Measurements from ENCODE around the gene METTL9.

METTL9 gene

GRCh38 chr16:21694609-21695008, 95.2 kb downstream of the METTL9 start:
- TF ChIP-seq CTCF (IDR thresholded peaks at IDR 0.05; ENCODE audit: low read depth, low read length, missing control alignments) = no peak
- in situ Hi-C loops (cut with HindIII; ENCODE audit: low sequenced_read_pairs) = no loop called here

GRCh38 chr16:21697032-21697431, 97.7 kb downstream of the METTL9 start:
- no peak for TF ChIP-seq CTCF (IDR thresholded peaks at IDR 0.05; ENCODE audit: low read depth, low read length, missing control alignments)
- no peak overlapping the region for H3K4me3 ChIP-seq (ENCODE audit: low read depth, low read length)
- no peak for DNase-seq (ENCODE audit: low read depth)
- in situ Hi-C loops (cut with HindIII; ENCODE audit: low sequenced_read_pairs) = no loop called here

More at GRCh38 chr16:21694609-21695008, 95.2 kb downstream of the METTL9 start:
- DNase-seq (ENCODE audit: low read depth) = no peak
- no peak overlapping the region for H3K4me3 ChIP-seq (ENCODE audit: low read depth, low read length)

- in situ Hi-C loops (cut with HindIII; ENCODE audit: low sequenced_read_pairs) = no loop called here
- DNase-seq (ENCODE audit: low read depth) = no peak
Measured at GRCh38 chr16:21698169-21699032, 99.0 kb downstream of the METTL9 start.

GRCh38 chr16:21701271-21701670, 101.9 kb downstream of the METTL9 start:
- in situ Hi-C loops (cut with HindIII; ENCODE audit: low sequenced_read_pairs) = no loop called here
- TF ChIP-seq CTCF (IDR thresholded peaks at IDR 0.05; ENCODE audit: low read depth, low read length, missing control alignments) = no peak

More at GRCh38 chr16:21698169-21699032, 99.0 kb downstream of the METTL9 start:
- no peak overlapping the region for H3K4me3 ChIP-seq (ENCODE audit: low read depth, low read length)
- no peak for TF ChIP-seq CTCF (IDR thresholded peaks at IDR 0.05; ENCODE audit: low read depth, low read length, missing control alignments)

GRCh38 chr16:21702276-21702675, 102.9 kb downstream of the METTL9 start:
- no peak for TF ChIP-seq CTCF (IDR thresholded peaks at IDR 0.05; ENCODE audit: low read depth, low read length, missing control alignments)
- in situ Hi-C loops (cut with HindIII; ENCODE audit: low sequenced_read_pairs) = no loop called here
- no peak overlapping the region for H3K4me3 ChIP-seq (ENCODE audit: low read depth, low read length)
- DNase-seq (ENCODE audit: low read depth) = no peak

More at GRCh38 chr16:21701271-21701670, 101.9 kb downstream of the METTL9 start:
- DNase-seq (ENCODE audit: low read depth) = no peak
- H3K4me3 ChIP-seq (ENCODE audit: low read depth, low read length) = no peak overlapping the region

- H3K4me3 ChIP-seq (ENCODE audit: low read depth, low read length) = no peak overlapping the region
- no peak for TF ChIP-seq CTCF (IDR thresholded peaks at IDR 0.05; ENCODE audit: low read depth, low read length, missing control alignments)
- no peak for DNase-seq (ENCODE audit: low read depth)
- in situ Hi-C loops (cut with HindIII; ENCODE audit: low sequenced_read_pairs) = no loop called here
Measured at GRCh38 chr16:21703156-21703555, 103.8 kb downstream of the METTL9 start.
